Activated CD4-positive, alpha-beta T cell treated with anti-CD3 and anti-CD28 coated beads for 48 hours (primary cell): ENCODE measurements around the gene HMSD.

Experiments used
- DNase-seq: peaks from one replicate; pipeline ENCODE4 v3.0.0-alpha.2; 2020

Gene HMSD

DNA sequence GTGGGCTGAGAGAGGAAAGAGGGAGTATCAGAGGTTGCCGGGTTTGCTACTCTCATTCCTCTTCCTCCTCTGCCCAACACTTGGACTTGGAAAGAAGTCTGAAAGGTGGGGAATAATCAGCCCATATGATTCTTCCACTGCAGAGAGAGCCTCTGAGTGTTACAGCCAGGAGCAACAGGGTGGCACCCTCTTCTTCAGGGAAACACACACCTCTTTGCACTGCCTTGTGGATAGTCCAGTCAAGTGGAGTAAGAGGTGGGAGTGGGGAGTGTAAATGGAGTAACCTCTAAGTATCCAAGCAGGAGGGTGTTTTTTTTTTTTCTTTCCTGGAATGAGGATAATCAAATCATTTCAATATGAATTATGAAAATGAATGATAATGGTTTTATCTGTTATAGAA lies 11.8 kb downstream of the HMSD start:
- no peak for DNase-seq

DNA sequence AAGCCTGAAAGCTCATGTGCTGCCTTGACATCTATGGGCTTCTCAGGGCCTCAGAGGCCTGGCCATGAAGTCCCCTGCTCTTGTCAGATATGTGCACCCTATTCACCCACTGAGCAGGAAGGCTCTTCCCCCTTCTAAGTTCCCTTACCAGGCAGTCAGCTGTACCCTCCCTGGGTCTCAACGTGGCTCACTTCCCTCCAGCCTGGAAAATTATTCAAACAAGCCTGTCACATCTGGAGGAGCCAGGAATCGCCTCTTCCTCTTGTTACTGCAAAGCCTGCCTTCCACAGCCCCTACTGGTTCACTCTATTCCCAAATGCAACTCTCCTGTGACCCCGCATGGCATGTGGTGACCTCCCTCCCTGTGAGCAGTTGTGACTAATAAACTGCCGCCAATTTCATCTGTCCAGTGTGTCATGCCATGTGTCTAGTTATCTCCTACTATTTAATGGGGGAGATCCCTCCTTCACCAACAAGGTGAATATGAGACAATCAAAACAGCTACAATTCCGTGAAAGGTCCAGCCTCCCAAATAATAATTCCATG lies 12.4 kb downstream of the HMSD start:
- DNase-seq, result no peak

DNA sequence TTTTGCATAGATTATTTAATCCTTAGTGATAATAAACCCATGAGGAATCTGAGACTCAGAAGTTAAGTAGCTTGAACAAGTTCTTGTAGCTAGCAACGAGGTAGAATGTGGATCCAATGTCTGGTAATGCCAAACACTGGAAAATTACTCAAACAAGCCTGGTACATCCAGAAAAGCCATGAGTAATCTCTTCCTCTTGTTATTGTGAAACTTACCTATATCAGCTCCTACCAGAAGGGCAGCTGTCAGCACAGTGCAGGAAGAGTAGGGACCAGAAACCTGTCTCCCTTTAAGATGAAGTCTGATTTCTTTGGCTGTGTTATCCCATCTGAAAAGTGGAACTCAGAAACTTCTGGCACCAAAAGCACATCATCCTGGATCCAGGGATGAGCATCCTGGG lies 13.0 kb downstream of the HMSD start:
- no peak for DNase-seq

DNA sequence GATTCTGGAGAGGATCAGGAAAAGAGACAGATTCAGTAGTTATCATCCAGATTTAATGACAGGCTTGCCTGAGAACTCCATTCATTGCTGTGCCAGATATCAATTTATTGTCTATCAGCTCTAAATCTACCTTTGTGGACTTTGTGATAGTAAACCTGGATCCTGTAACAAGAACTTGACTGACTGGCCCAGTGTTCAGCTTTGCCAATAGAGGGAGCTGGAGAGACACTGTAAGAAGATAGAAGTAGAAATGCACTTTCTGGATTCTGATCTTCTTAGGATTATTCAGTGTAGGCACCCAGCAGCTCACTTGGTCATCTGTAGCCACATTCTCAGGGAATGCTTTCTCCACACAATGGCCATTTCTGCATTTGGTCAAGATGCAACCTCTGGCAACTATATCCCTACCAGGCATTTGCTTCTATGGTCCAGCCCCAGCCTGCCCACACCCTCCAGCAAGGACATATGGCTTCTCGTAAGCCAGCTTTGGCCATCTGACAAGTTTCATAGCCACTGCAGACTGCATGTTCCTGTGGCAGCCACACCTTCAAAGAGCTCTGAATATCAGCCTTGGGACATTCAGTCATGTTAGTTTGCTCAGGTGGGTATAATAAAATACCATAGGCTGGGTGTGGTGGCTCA lies 14.6 kb downstream of the HMSD start:
- DNase-seq, result peak; percentile 63

DNA sequence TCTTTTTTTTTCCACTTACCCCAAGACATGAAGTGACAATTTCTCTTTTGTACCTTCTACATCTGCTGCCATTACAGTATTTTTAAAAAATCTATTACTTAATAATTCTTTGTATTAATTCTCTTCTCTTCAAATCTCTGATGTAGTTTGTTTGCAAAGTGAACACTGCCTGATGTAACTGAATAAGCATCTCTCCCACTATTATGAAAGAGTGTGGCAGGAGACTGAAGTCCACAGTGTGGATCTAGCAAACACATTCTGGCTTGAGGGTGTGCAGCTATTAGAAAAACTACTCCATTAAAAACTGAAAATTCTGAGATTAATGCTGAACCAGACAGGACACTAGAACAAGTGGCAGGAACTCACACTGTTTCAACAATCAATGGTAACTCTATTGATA lies 15.8 kb downstream of the HMSD start:
- no peak for DNase-seq

DNA sequence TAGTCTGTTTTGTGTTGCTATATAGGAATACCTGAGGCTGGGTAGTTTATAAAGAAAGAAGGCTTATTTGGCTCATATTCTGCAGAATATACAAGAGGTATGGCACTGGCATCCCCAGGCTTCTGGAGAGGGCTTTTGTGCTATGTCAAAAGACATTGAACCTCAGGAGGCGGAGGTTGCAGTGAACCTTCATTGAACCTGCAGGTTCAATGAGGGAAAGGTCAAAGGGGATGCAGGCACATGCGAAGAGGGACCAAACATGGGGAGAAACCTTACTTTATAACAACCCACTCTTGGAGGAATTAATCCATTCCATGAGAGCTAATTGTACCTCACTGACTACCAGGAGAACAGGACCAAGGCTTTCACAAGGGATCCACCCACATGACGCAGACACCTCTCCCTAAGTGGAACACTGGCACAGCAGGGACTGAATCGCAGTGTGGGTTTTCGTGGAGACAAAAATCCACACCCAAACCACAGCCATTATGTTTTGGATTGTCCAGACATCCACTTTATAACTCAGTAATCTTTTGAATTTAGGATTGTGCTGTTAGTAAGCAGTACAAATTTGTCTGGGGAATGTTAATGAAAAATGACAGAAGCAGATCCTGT lies 16.7 kb downstream of the HMSD start:
- DNase-seq, result no peak

DNA sequence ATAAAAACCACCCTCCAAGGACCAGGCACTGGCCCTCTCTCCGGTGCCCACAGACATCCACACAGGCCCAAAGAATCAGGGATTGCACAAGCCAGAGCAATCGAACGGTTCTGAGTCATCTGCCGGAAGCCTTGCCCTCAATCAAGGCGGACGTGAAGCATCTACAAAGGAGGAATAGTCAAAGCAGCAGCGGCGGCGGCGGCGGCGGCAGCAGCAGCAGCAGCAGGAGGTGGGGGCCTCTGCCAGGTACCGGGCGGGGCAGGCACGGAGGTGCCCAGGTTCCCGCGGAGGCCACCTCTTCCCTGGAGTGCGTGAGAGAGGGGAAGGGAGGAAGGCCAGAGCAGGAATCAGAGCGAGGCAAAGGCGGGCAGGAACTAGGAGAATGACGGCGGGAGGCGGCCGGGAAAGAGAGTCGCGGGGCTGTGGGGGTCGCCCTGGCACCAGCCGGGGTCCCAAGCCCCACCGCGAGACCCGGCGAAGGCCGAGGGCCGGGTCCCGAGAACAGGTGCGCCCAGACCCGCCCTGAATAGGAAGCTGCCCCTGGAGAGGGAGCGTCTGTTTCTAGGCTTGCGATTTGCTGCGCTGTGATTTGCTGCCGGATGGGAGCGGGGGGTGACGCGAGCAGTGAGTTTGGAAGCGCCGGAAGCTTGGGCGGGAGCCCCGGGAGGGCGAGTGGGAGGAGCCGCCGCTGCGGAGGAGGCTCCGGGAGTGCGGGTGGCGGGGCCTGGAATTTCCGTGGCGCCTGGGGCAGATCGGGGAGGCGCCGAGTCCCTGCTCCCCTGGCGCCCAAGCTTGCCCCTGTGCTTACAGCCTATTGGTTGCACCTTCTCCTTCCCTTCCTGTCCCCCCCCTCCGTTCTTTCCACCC lies 21.1 kb downstream of the HMSD start, which contains the start of gene SERPINB8:
TSS of gene SERPINB8 (plus strand) at position 140 of the 867 bp plus-strand sequence. CDS start 8,228 bp downstream, outside the sequence.
- peak; percentile 88 for DNase-seq

DNA sequence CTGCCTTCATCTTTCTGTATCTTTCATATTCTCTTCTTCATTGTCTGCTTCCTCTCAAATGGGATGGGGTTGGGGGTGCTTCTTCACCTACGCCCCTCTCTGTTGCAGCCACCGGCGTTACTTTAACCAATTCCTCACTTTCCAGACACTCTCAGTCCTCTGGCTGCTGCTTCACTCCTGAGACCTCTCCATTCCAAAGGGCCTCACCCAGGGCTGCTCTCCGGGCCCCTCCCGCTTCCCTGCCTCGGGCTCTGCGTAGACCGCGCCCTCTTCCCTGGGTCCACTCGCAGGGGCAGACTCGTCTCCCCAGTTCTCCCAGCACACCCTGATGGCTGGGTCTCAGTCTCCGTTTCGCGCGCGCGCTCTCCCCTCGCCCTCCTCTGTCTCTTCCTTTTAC lies 21.7 kb downstream of the HMSD start:
- no peak for DNase-seq

DNA sequence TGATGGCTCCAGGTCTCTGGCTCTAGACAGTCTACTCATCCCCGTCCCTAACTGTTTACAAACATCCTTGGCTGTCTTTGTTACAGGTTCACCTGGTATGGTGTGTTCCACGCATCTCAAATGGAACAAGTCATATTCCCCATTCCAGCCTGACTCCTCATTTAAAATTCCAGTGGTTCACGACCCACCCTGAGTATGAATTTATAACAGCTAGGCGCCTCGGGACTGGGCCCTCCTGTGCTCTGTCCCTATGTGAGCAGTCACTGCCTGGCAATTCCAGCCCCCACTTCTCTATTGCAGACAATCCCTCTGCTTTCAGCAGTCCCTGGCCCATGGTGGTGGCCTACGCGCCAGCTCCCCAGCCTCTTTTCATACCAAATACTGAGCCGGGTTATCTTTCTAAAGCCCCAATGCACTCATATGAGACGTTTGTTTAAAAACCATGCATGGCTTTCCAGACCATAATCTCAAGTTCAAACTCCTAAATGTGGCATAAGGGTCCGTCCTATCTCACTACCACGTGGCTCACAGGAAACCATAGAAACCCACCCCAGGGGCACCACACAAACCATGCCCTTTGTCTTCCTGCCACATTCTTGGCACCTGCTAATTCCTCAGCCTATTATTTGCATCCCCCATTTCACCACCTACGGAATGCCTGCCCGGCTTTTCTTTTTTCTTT lies 22.4 kb downstream of the HMSD start:
- DNase-seq, result no peak

DNA sequence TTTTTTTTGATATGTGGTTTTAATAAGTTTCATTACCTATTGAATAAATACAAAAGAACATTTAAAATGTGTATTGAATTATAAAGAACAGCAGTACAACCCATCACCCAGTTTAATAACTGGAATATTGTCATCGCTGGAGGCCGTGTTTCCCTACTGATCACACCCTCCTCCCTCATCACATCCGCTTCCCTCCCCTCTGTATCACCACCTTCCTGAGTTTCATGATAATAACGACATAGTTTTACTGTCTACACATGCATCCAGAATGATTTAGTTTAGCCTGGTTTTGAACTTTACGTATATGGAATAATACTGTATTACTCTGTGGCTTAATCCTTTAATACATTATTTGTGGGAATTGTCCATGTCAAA lies 22.9 kb downstream of the HMSD start:
- DNase-seq, result no peak

DNA sequence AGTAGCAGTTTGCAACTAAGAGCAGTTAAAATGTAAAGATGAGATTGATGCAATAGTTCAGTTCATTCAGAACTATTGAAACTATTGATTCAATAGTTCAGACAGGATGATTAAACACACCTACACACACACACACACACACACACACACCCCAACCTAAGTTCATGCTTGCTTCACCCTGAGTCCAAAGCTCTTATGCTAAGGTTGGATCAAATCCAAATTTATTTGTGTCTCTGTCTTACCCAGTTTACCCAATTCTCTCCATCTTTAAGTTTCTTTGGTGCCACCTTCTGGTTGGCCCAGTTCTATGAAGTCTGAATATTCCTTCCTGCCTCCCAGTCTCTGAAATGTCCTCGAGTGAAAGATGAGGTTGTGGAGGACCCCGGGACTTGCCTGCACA lies 25.9 kb downstream of the HMSD start:
- DNase-seq, result peak; percentile 22

DNA sequence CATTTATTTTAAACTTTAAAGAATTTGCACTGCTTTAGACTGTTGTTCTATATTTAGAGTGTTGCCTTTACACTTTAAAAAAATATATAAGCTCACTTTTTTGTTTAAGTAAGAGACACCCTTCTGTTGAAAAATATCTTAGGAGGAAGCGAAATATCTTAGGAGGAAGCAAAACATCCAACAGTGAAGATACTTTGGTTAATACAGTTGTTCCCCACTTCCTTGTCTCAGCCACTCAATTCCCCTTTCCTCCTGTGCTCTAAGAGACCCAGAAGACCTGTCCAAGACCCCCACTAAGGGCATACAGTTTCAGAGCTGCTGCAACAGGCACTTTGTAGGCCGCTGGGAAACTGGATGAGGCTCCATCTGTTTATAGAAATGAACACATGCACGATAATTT lies 26.5 kb downstream of the HMSD start:
- no peak for DNase-seq

DNA sequence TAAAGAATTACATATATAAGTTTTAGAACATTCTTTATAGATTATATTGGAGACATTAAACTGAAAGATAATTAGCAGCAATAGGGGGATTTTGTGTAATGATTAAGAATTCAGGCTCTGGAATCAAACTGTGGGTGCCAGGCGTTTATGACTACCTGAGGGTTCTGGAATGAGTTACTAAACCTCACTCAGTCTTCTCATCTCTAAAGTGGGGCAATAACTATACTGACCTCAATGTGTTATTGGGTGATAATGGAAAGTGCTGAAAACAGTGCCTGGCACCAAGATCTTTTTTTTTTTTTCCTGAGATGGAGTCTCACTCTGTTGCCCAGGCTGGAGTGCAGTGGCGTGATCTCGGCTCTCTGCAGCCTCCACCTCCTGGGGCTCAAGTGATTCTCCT lies 27.9 kb downstream of the HMSD start:
- no peak for DNase-seq

DNA sequence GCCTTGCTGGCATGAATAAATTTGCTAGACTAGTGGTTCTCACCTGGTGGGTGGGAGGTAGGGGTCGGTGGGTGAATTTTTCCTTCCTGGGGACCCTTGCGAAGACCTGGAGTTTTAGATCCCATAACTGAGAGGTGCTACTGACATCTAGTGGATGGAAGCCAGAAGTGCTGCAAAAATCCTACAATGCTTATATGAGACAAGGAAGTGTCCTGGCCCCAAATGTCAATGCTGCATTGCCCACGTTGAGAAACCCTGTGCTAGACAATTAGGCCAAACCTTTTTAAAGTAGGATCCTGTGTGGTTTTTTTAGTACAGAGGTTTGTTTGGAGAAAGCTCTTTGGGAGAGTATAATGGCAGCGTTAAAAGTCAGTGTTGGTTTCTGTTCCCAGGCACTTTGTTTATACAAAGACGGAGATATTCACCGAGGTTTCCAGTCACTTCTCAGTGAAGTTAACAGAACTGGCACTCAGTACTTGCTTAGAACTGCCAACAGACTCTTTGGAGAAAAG lies 30.4 kb downstream of the HMSD start:
- DNase-seq, result peak; percentile 35

DNA sequence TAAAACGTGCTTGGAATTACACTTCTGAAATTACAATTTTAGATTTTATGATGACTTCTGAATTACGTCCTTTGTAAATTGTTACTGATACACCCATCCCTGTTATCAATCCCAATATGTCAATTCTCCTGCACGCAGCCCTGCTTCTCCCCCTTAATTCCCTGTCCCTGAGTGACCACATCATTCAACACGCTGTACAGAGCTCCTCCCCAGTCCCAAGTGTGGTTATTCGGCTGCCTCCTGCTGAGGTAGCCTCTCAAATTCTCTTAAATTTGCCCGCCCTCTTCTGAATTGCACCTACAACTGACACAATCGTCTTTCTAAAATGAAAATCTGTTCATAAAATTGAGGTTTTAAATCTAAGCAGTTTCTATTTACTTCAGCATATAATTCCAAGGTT lies 30.9 kb downstream of the HMSD start:
- DNase-seq, result no peak

DNA sequence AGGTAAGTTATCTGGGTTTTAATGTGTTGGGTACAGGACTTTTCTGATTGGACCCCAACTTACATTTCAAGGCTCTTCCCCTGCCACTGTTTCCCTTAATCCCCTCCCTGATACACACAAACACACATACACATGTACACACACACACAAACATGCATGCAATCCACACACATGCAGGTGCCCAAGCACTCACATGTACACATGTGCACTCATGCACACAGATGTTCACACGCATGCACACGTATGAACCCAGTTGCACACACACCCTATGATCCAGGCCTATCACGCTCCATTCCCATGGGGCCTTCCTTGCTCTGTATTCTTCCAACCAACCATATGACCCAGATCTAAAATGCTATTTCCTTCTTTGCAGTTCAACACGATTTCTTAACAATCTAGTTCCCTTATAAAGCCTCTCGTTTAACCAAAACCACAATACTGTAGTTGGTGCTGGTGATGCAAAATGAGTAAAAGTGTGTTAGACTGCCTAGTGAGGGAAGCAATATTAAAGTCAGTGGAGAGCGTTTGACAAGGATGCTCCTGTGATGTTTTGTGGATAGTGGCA lies 31.9 kb downstream of the HMSD start:
- no peak for DNase-seq

DNA sequence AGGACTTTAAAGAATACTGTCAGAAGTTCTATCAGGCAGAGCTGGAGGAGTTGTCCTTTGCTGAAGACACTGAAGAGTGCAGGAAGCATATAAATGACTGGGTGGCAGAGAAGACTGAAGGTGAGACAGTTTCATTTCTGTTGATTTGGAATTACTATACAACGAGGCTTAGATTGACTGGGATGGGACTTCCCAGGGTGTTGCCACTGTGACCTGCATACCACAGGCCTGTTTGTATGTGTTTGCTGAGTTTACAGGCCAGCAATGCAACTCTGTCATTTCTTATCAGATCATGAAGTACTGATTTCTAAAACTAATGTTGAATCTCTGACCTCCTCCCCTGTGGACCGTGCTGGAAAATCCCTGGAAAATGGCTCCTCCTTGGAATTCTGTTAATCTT lies 32.6 kb downstream of the HMSD start:
- no peak for DNase-seq

DNA sequence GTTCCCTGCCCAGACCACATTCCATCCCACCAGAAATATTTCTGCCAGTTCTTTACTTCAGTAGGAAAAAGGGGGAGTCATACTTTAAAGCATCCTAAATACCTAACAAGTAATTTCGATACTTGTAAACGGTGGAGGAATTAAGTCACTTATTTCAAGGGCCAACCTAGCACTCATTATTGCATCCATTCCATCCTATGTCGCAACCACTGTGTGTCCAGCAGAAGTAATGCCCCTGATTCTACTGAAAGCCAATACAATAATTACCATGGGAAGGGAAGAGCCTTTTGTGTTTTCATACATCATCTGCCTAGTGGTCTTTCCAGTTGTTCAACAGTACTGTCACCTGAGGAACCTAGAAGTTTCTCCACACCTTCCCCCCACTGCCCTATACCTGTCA lies 33.3 kb downstream of the HMSD start:
- no peak for DNase-seq

DNA sequence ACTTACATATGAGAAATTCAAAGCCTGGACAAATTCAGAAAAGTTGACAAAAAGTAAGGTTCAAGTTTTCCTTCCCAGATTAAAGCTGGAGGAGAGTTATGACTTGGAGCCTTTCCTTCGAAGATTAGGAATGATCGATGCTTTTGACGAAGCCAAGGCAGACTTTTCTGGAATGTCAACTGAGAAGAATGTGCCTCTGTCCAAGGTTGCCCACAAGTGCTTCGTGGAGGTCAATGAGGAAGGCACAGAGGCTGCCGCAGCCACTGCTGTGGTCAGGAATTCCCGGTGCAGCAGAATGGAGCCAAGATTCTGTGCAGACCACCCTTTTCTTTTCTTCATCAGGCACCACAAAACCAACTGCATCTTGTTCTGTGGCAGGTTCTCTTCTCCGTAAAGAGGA lies 37.8 kb downstream of the HMSD start:
- DNase-seq, result no peak

DNA sequence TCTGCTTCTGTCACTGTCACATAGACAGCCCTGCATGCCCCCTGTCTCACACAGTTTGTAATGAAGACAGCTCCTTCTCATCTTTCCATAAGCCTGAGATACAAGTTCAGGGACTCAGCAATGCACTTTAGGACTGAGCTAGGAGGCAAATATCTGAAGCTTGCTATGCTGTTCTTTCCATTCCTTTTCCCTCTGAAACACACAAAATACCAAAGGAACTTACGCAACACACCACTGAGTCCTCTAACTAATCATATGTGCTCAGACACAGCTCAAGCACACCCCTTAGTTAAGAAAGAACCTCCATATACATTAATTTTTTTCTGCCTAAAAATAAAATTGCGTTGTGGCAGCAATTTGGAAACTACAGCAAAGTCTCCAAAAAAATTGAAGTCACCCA lies 38.6 kb downstream of the HMSD start:
- no peak for DNase-seq

DNA sequence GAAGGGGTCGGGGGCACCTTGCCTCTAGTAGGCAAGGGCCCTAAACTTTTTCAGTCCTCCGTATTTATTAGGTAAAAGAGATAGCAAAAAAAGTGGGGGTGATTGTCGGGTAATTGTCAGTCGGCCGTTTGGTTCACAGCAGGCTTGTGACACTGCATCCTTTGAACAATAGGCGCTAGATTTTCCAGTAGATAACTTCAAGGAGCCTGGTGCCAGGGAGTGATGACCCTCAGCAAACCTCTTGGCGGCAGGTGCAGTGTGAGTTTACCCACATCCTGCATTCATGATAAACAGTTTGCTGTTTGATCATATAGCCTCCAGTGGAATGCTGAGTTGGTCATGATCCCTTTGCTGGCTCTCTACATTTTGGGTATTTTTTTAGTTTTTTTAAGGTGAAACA lies 43.6 kb downstream of the HMSD start:
- no peak for DNase-seq

DNA sequence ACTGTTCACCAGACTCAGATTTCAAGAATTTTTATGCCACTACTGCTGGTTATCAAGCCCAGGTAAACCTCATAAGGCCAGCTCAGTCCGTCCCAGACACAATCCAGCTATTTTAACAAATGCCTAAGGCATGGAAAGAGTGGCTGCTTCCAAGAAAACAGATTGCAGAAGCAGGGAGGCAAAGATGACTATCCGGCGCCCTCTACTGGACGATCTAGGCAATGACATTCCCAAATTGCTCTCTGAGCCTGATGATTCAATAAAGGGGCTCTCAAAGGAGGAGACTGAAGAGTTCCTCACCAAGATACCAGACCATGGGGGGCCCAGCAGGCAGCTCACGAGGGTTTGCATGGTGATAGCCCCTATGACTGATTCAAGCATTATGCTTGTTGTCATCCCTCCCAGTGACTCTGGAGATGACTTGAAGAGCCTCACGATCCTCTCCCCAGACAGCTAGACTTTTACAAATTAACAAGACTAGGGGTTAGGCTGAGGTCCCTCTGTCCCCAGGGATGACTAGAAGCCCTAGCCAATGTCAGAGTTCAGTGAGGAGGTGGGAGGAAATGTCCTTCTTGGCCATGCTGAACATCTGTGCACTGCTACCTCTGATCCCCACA lies 45.8 kb downstream of the HMSD start:
- peak; percentile 59 for DNase-seq
